Measurements from ENCODE around the gene AGT.
A peak's percentile ranks its signal among the peaks of the same experiment; 100 is the strongest.

Gene AGT

DNA sequence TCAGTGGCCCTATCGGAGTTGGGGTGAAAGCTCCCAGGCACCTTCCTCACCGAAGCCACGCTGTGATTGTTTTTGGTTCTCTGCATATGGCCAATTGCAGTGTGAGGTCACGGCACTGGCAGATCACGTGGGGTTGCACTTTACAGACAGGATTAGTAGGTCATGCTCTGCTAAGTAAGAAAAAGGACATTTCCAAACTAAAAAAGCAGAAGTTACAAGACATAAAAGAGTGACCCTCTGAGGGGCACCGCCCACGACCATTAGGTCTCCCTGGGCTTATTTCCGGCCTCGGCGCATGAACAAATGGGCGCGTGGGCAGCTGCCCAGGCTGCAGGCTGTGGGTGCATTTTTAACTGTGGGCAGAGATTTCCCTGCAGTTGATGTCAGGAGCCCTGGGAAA, 35.2 kb upstream of the AGT start:
- H2AFZ ChIP-seq = no peak overlapping the region
- H3K4me1 ChIP-seq = peaks cover 16% of the 10 kb centered on the region
- H3K36me3 ChIP-seq (ENCODE audit: control insufficient read depth, insufficient read depth, low read length) = no peaks in the 10 kb centered on the region
- H3K4me2 ChIP-seq (ENCODE audit: low read length) = no peak overlapping the region
- H3K9me3 ChIP-seq (ENCODE audit: control insufficient read depth, low read length) = no peaks in the 10 kb centered on the region
- H3K27ac ChIP-seq = no peak overlapping the region
- TF ChIP-seq, protein P1, sequence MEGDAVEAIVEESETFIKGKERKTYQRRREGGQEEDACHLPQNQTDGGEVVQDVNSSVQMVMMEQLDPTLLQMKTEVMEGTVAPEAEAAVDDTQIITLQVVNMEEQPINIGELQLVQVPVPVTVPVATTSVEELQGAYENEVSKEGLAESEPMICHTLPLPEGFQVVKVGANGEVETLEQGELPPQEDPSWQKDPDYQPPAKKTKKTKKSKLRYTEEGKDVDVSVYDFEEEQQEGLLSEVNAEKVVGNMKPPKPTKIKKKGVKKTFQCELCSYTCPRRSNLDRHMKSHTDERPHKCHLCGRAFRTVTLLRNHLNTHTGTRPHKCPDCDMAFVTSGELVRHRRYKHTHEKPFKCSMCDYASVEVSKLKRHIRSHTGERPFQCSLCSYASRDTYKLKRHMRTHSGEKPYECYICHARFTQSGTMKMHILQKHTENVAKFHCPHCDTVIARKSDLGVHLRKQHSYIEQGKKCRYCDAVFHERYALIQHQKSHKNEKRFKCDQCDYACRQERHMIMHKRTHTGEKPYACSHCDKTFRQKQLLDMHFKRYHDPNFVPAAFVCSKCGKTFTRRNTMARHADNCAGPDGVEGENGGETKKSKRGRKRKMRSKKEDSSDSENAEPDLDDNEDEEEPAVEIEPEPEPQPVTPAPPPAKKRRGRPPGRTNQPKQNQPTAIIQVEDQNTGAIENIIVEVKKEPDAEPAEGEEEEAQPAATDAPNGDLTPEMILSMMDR (IDR thresholded peaks at IDR 0.05) = no peak
- no peak overlapping the region for H3K9ac ChIP-seq
- H3K79me2 ChIP-seq = no peaks in the 10 kb centered on the region
- H3K4me3 ChIP-seq (ENCODE audit: low read depth, low read length) = no peak overlapping the region
- no peaks in the 10 kb centered on the region for H3K27me3 ChIP-seq (ENCODE audit: control insufficient read depth, insufficient read depth, low read length)

DNA sequence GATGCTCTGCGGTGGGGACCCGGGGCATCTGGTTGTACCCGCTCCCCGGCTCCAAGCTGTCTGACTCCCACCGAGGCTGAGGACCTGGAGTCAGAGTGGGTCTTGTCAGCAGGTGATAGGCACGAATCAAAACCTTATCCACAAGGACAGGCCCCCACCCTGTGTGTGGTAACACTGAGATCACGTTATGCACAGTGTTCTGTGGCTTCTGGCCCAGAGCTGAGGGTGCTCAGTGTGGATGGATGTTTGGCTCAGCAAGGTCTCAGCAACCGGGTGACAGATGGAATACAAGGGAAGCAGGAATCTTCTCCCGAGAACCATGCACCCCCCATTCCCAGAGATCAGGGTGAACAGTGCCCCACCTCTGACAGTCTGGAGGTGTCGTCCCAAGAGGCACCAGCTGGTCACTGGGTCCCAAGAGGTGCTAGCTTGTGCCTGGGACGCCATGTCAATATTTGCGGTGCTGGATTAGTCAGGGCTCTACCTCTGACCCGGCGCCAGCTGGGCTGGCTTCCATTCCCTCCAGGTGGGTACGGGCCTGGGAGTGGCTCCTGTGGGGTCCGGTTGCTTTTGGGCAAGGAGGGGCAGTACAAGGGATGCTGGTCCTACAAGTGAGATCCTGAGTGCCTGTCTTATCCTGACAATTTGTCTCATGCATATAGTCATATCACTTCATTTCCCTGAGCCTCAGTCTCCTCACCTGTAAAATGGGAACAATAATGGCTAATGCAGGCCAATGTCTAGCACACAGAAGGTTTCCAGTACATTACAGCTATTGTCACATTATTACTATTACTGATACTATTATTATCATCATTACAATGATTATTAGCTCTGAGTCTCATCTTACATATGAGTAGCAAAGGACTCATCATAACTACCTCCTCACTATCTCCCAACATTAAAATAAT, 34.2 kb upstream of the AGT start:
- Histone ChIP-seq H3K4me1 (peaks cover 23% of the 10 kb centered on the region), H3K79me2 (no peaks in the 10 kb centered on the region), H3K27ac (no peak overlapping the region), H3K36me3 (ENCODE audit: control insufficient read depth, insufficient read depth, low read length) (no peaks in the 10 kb centered on the region), H3K4me2 (ENCODE audit: low read length) (no peak overlapping the region), H3K27me3 (ENCODE audit: control insufficient read depth, insufficient read depth, low read length) (no peaks in the 10 kb centered on the region), H3K9ac (no peak overlapping the region), H3K9me3 (ENCODE audit: control insufficient read depth, low read length) (no peaks in the 10 kb centered on the region), H3K4me3 (ENCODE audit: low read depth, low read length) (no peak overlapping the region), H2AFZ (peak overlapping the region; percentile 33)
- TF ChIP-seq, protein P1 (IDR thresholded peaks at IDR 0.05) = no peak

DNA sequence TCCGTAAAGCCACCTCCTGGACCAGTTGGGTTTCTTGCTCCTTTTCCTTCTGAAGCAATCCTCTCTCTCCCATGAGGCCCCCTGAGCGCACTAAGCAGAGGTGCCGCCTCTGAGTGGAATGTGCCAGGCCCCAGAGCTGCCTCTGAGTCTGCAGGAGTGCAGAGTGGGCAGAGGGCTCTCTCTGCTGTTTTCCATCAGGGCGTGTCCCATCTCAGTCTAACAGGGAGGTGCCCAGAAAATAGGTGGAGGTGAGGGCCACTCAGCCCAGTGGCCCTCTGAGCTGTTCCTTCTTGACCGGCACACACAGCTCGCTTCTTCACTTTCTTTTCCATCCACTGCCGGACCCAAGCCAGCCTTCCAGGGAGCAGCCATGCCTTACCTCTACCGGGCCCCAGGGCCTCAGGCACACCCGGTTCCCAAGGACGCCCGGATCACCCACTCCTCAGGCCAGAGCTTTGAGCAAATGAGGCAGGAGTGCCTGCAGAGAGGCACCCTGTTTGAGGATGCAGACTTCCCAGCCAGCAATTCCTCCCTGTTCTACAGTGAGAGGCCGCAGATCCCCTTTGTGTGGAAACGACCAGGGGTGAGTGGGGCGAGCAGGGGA, 33.3 kb upstream of the AGT start, which contains the start of gene CAPN9:
Gene CAPN9 (plus strand): TSS at position 262 of the 604 bp plus-strand sequence. CDS start 109 bp downstream, at position 371.
- H3K4me1 ChIP-seq = peaks cover 19% of the 10 kb centered on the region
- no peaks in the 10 kb centered on the region for H3K9me3 ChIP-seq (ENCODE audit: control insufficient read depth, low read length)
- no peaks in the 10 kb centered on the region for H3K27me3 ChIP-seq (ENCODE audit: control insufficient read depth, insufficient read depth, low read length)
- no peak within 1 kb of the TSS for H3K27ac ChIP-seq
- H3K36me3 ChIP-seq (ENCODE audit: control insufficient read depth, insufficient read depth, low read length) = no peaks in the 10 kb centered on the region
- TF ChIP-seq, protein P1 (IDR thresholded peaks at IDR 0.05) = no peak
- no peaks in the 10 kb centered on the region for H3K79me2 ChIP-seq
- no peak within 1 kb of the TSS for H3K4me3 ChIP-seq (ENCODE audit: low read depth, low read length)
- H3K9ac ChIP-seq = no peak within 1 kb of the TSS
- no peak within 1 kb of the TSS for H3K4me2 ChIP-seq (ENCODE audit: low read length)
- H2AFZ ChIP-seq = peak within 1 kb of the TSS; percentile 33

DNA sequence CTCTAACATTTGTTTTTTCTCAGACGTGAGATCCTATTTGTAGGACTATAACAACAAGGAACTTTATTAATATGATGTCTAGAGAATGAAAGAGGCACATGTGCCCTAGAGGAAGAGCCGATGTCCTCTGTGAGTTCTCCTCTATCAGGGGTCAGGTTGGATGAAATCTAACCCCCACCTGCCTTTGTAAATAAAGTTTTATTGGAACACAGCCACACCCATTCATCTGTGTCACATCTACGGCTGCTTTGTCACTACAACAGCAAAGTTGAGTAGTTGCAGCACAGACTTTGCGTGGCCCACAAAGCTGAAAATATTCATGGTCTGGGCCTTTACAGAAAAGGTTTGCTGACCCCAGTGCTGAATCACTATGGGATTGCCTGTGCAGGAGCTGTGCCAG, 32.7 kb upstream of the AGT start:
- TF ChIP-seq, protein P1 (IDR thresholded peaks at IDR 0.05) = no peak
- H3K27ac ChIP-seq = no peak overlapping the region

More for the DNA sequence above, 32.7 kb upstream of the AGT start:
- Histone ChIP-seq H3K4me1 (peaks cover 19% of the 10 kb centered on the region), H3K27me3 (ENCODE audit: control insufficient read depth, insufficient read depth, low read length) (no peaks in the 10 kb centered on the region), H3K36me3 (ENCODE audit: control insufficient read depth, insufficient read depth, low read length) (no peaks in the 10 kb centered on the region), H2AFZ (no peak overlapping the region), H3K9me3 (ENCODE audit: control insufficient read depth, low read length) (no peaks in the 10 kb centered on the region), H3K9ac (no peak overlapping the region), H3K79me2 (no peaks in the 10 kb centered on the region), H3K4me2 (ENCODE audit: low read length) (no peak overlapping the region), H3K4me3 (ENCODE audit: low read depth, low read length) (no peak overlapping the region)
